IMR-90 (cell line): ENCODE measurements around the gene DDX24. TPM values are rescaled to one million over a fixed set of nuclear protein-coding genes. Genes with fewer than 3 reads are reported as not detected.

Experiments
- ATAC-seq: fragments of 200-7000 bp; cut with Tn5 transposase; 2 replicates; pipeline ENCODE4 v1.9.1; 2020; ENCODE audit warnings: low read depth, mild to moderate bottlenecking, moderate library complexity
- BruUV-seq: library from RNA; stranded (reverse); fragments of 400-500 nt; replicated peaks from 2 replicates; lab custom pipeline; 2021; lab: Mats Ljungman, UMichigan
- CTCF ChIA-PET: fragments of 300-600 bp; formaldehyde crosslinking; extraction: SDS; loops from one replicate; lab custom pipeline; 2021; ENCODE audit warnings: antibody characterized with exemption; lab: Yijun Ruan, JAX
- POLR2A ChIA-PET: fragments of 300-600 bp; sonication (Branson Sonifier 250); formaldehyde crosslinking; loops from one replicate; lab custom pipeline; 2022; ENCODE audit warnings: antibody characterized with exemption; ENCODE audit not compliant: unreplicated experiment; lab: Charles Lee
- DNase-seq: peaks from one replicate; pipeline ENCODE4 v3.0.0; 2013
- H2AFZ ChIP-seq: replicated peaks from 2 replicates; pipeline ENCODE3; 2013; ENCODE audit warnings: low read length, mild to moderate bottlenecking; ENCODE audit not compliant: poor library complexity
- H2AK5ac ChIP-seq: 2 replicates; pipeline ENCODE4 v1.6.1; 2013; ENCODE audit warnings: low read depth, low read length, inconsistent platforms
- H2AK9ac ChIP-seq: replicated peaks from 2 replicates; pipeline ENCODE3; 2013; ENCODE audit warnings: mild to moderate bottlenecking, low read depth, low read length, moderate library complexity; ENCODE audit not compliant: poor library complexity
- H2BK120ac ChIP-seq: 2 replicates; pipeline ENCODE4 v1.6.1; 2013; ENCODE audit warnings: low read depth, low read length, inconsistent platforms
- H2BK15ac ChIP-seq: 3 replicates; pipeline ENCODE4 v1.6.1; 2013; ENCODE audit warnings: low read depth, low read length, inconsistent platforms
- H2BK20ac ChIP-seq: 2 replicates; pipeline ENCODE4 v1.6.1; 2013; ENCODE audit warnings: low read depth, mild to moderate bottlenecking, inconsistent platforms, low read length, moderate library complexity
- H2BK5ac ChIP-seq: 2 replicates; pipeline ENCODE4 v1.6.1; 2013; ENCODE audit warnings: mild to moderate bottlenecking, low read depth, low read length, inconsistent platforms; ENCODE audit not compliant: poor library complexity, severe bottlenecking
- H3K14ac ChIP-seq: replicated peaks from 2 replicates; pipeline ENCODE4 v1.6.1; 2013; ENCODE audit warnings: low read depth, low read length, inconsistent platforms
- H3K18ac ChIP-seq: 2 replicates; pipeline ENCODE4 v1.6.1; 2013; ENCODE audit warnings: low read depth, low read length, control low read depth
- H3K23ac ChIP-seq: 2 replicates; pipeline ENCODE4 v1.6.1; 2013; ENCODE audit warnings: low read depth, low read length, inconsistent platforms
- H3K27ac ChIP-seq: 2 replicates; pipeline ENCODE4 v1.5.1; 2013; ENCODE audit warnings: mild to moderate bottlenecking, control low read depth, low read length; ENCODE audit not compliant: insufficient read depth
- H3K27me3 ChIP-seq: 2 replicates; pipeline ENCODE4 v1.6.1; 2013; ENCODE audit warnings: low read length; ENCODE audit not compliant: control insufficient read depth, insufficient read depth
- H3K36me3 ChIP-seq: 2 replicates; pipeline ENCODE4 v1.6.1; 2013; ENCODE audit warnings: low read length, mixed read lengths; ENCODE audit not compliant: control insufficient read depth, insufficient read depth
- H3K4ac ChIP-seq: 2 replicates; pipeline ENCODE4 v1.6.1; 2013; ENCODE audit warnings: low read depth, low read length, inconsistent platforms
- H3K4me1 ChIP-seq: 2 replicates; pipeline ENCODE4 v1.6.1; 2013; ENCODE audit warnings: low read length, mixed read lengths; ENCODE audit not compliant: control insufficient read depth, insufficient read depth
- H3K4me2 ChIP-seq: 2 replicates; pipeline ENCODE4 v1.6.1; 2013; ENCODE audit warnings: low read depth, mild to moderate bottlenecking, control low read depth, low read length, moderate library complexity
- H3K4me3 ChIP-seq: 2 replicates; pipeline ENCODE4 v1.5.1; 2013; ENCODE audit warnings: low read depth, mild to moderate bottlenecking, control low read depth, low read length, moderate library complexity; ENCODE audit not compliant: insufficient read depth
- H3K56ac ChIP-seq: 2 replicates; pipeline ENCODE4 v1.6.1; 2013; ENCODE audit warnings: low read length, inconsistent platforms; ENCODE audit not compliant: insufficient read depth; ENCODE audit errors: extremely low read depth
- H3K79me1 ChIP-seq, 2 experiments: 2 replicates each; pipeline ENCODE4 v1.6.1; 2013; ENCODE audit warnings: low read length in 2 of 2, inconsistent platforms in 1 of 2, low read depth in 1 of 2
- H3K9ac ChIP-seq: 2 replicates; pipeline ENCODE4 v1.6.1; 2013; ENCODE audit warnings: low read depth, low read length, control low read depth
- H3K9me1 ChIP-seq: 2 replicates; pipeline ENCODE4 v1.6.1; 2013; ENCODE audit warnings: low read length, inconsistent platforms; ENCODE audit not compliant: insufficient read depth
- H3K9me3 ChIP-seq: 2 replicates; pipeline ENCODE4 v1.6.1; 2013; ENCODE audit warnings: low read length; ENCODE audit not compliant: control insufficient read depth, insufficient read depth
- H4K20me1 ChIP-seq: 2 replicates; pipeline ENCODE4 v1.6.1; 2013; ENCODE audit warnings: low read length, inconsistent platforms; ENCODE audit not compliant: insufficient read depth
- H4K5ac ChIP-seq: 2 replicates; pipeline ENCODE4 v1.6.1; 2013; ENCODE audit warnings: mild to moderate bottlenecking, low read depth, low read length, control low read depth
- H4K8ac ChIP-seq, 2 experiments: 2 replicates each; pipeline ENCODE4 v1.6.1; 2013; ENCODE audit warnings: low read depth in 2 of 2, low read length in 2 of 2, control low read depth in 1 of 2, inconsistent platforms in 1 of 2
- H4K91ac ChIP-seq: 2 replicates; pipeline ENCODE4 v1.6.1; 2013; ENCODE audit warnings: low read depth, low read length, inconsistent platforms; ENCODE audit not compliant: insufficient read depth
- MXI1 ChIP-seq: IDR thresholded peaks from 2 replicates; pipeline ENCODE4 v1.6.1; 2012; ENCODE audit warnings: low read depth, mild to moderate bottlenecking, low read length, moderate library complexity, borderline replicate concordance
- RFX5 ChIP-seq: IDR thresholded peaks from 2 replicates; pipeline ENCODE4 v1.8.0; 2012; ENCODE audit warnings: low read depth, mild to moderate bottlenecking, low read length, moderate library complexity
- WGBS, 2 experiments: methylation state at CpG; one replicate each; pipeline versions ENCODE4 v1.1.5 to v1.1.7; 2013; ENCODE audit warnings: missing lambda C conversion rate in 2 of 2; ENCODE audit not compliant: insufficient read length in 1 of 2; ENCODE audit errors: extremely low coverage in 2 of 2; 5-methylcytosine and 5-hydroxymethylcytosine counted together
- dilution Hi-C: fragments of 300-500 bp; cut with HindIII; formaldehyde crosslinking; loops from one replicate; pipeline ENCODE4 v1.14.3; 2018; ENCODE audit warnings: low sequenced_read_pairs; ENCODE audit not compliant: unreplicated experiment
- in situ Hi-C: fragments of 300-500 bp; cut with MboI; formaldehyde crosslinking; loops from 3 replicates; pipeline ENCODE4 v1.14.3; 2019; ENCODE audit warnings: low sequenced_read_pairs, inconsistent platforms, mixed read lengths
- intact Hi-C: fragments of 100-400 bp; cut with micrococcal nuclease; formaldehyde crosslinking; loops from 2 replicates; pipeline ENCODE4 v1.10.0; 2022
- polyA plus RNA-seq, 3 experiments: library from polyadenylated mRNA; depleted of rRNA; stranded (reverse); fragments of >200 nt; gene quantifications; 2 replicates each; pipeline ENCODE4 v1.2.3, GENCODE V29; 2012; ENCODE audit warnings: low replicate concordance in 1 of 3
- total RNA-seq: library from RNA; depleted of rRNA; stranded (reverse); fragments of >200 nt; gene quantifications from 2 replicates; pipeline ENCODE4 v1.2.3, GENCODE V29; 2012
- TF ChIP-seq, protein P1 (sequence below): fragments of 150-350 bp; IDR thresholded peaks from 2 replicates; pipeline ENCODE4 v1.6.1; 2017; ENCODE audit warnings: mild to moderate bottlenecking, antibody characterized with exemption, low read length, low read depth

DDX24 gene
- total and polyA plus RNA-seq, 2 of the 4 experiments (the other 2 are of a cell fraction): 134 to 155 TPM

DNA sequence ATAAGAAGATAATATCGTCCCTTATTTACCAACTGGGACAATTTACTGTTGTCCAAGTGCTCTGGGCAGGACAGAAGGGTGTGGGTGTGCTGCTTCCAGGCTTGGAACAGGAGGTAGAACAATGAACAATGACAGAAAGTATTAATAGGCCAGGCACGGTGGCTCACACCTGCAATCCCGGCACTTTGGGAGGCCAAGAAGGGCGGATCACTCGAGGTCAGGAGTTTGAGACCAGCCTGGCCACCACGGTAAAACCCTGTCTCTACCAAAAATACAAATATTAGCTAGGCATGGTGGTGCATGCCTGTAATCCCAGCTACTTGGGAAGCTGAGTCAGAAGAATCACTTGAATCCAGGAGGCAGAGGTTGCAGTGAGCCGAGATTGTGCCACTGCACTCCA is 32.1 kb upstream of the DDX24 start:
- Histone ChIP-seq H3K27ac (no peak overlapping the region), H3K4me3 (no peak overlapping the region), H3K4me1 (no peaks in the 10 kb centered on the region), H3K56ac (no peak overlapping the region), H2AK9ac (no peak overlapping the region), H4K91ac (no peak overlapping the region), H2AFZ (no peak overlapping the region), H3K36me3 (no peaks in the 10 kb centered on the region), H3K4ac (no peak overlapping the region), H3K9me1 (0 out of 2 replicates have a peak, but pooled peaks cover 3% of the 10 kb centered on the region), H3K27me3 (peaks cover 13% of the 10 kb centered on the region; the same call in 1 of the 2 replicates), H3K9me3 (no peaks in the 10 kb centered on the region), H4K5ac (no peak overlapping the region), H2BK20ac (no peak overlapping the region), H2AK5ac (no peak overlapping the region), H3K4me2 (no peak overlapping the region), H2BK15ac (no peak overlapping the region), H3K14ac (no peak overlapping the region), H2BK5ac (no peak overlapping the region), H4K8ac (no peak overlapping the region), H2BK120ac (no peak overlapping the region), H3K9ac (no peak overlapping the region), H4K20me1 (no peaks in the 10 kb centered on the region), H3K18ac (no peak overlapping the region), H3K23ac (no peak overlapping the region), H3K79me1 (no peaks in the 10 kb centered on the region)
- intact Hi-C loops: no loop called here
- no peak for ATAC-seq
- TF ChIP-seq RFX5 (no peak), MXI1 (no peak)
- TF ChIP-seq, protein P1, sequence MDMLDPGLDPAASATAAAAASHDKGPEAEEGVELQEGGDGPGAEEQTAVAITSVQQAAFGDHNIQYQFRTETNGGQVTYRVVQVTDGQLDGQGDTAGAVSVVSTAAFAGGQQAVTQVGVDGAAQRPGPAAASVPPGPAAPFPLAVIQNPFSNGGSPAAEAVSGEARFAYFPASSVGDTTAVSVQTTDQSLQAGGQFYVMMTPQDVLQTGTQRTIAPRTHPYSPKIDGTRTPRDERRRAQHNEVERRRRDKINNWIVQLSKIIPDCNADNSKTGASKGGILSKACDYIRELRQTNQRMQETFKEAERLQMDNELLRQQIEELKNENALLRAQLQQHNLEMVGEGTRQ: no peak
- CTCF ChIA-PET: interaction anchor here (1.5 kb wide), 1 partner anchor 19 kb away, joined by 6 read pairs; no protein-coding TSS in a partner anchor
- POLR2A ChIA-PET: no interaction called here
- dilution Hi-C loops: no loop called here
- in situ Hi-C loops: no loop called here
- WGBS, 2 experiments: 100% methylated on average over 1 of the region's 7 CpGs; no CpG with 5 or more reads in 1 of the 2 experiments
- no TSS peak for BruUV-seq
- DNase-seq: no peak
